KMS-11 (cell line): ENCODE measurements around the gene TBC1D1.
A peak's percentile ranks its signal among the peaks of the same experiment; 100 is the strongest.

Source experiments
- H2AFZ ChIP-seq: fragments of 200-600 bp; sonication (generic); 2 replicates; pipeline ENCODE4 v1.6.1; 2016; ENCODE audit warnings: antibody characterized with exemption, mixed run types, low read depth
- H3K27ac ChIP-seq: fragments of 200-600 bp; sonication (generic); 2 replicates; pipeline ENCODE4 v1.6.1; 2016; ENCODE audit warnings: mild to moderate bottlenecking, mixed run types
- H3K27me3 ChIP-seq: fragments of 200-600 bp; sonication (generic); 2 replicates; pipeline ENCODE4 v1.6.1; 2017; ENCODE audit warnings: mild to moderate bottlenecking, low read depth, mixed run types, moderate library complexity; ENCODE audit not compliant: insufficient read depth
- H3K36me3 ChIP-seq: fragments of 200-600 bp; sonication (generic); 2 replicates; pipeline ENCODE4 v1.6.1; 2017; ENCODE audit warnings: mild to moderate bottlenecking, mixed run types; ENCODE audit not compliant: insufficient read depth
- H3K4me1 ChIP-seq: fragments of 200-600 bp; sonication (generic); 2 replicates; pipeline ENCODE4 v1.6.1; 2016; ENCODE audit warnings: mild to moderate bottlenecking, low read depth, mixed run types; ENCODE audit not compliant: poor library complexity, severe bottlenecking
- H3K4me2 ChIP-seq: fragments of 200-600 bp; sonication (generic); 2 replicates; pipeline ENCODE4 v1.7.0; 2016; ENCODE audit warnings: mild to moderate bottlenecking, mixed run types
- H3K4me3 ChIP-seq: fragments of 200-600 bp; sonication (generic); IDR thresholded peaks from 2 replicates; pipeline ENCODE4 v1.6.1; 2017; ENCODE audit warnings: low read depth, low read length, mixed read lengths; ENCODE audit not compliant: insufficient read depth
- H3K79me2 ChIP-seq: fragments of 200-600 bp; sonication (generic); 2 replicates; pipeline ENCODE4 v1.6.1; 2016; ENCODE audit warnings: low read depth, mixed run types; ENCODE audit not compliant: insufficient read depth
- H3K9ac ChIP-seq: fragments of 200-600 bp; sonication (generic); 2 replicates; pipeline ENCODE4 v1.6.1; 2016; ENCODE audit warnings: mild to moderate bottlenecking, mixed run types
- H4K20me1 ChIP-seq: fragments of 200-600 bp; sonication (generic); 2 replicates; pipeline ENCODE4 v1.6.1; 2016; ENCODE audit warnings: mild to moderate bottlenecking, mixed run types; ENCODE audit not compliant: insufficient read depth
- TF ChIP-seq, protein P1 (sequence below): fragments of 200-600 bp; sonication (generic); conservative IDR thresholded peaks from 2 replicates; pipeline ENCODE4 v1.6.1; 2017; ENCODE audit warnings: low read depth, mild to moderate bottlenecking, antibody characterized with exemption, low read length, moderate library complexity, mixed read lengths

Gene TBC1D1

DNA sequence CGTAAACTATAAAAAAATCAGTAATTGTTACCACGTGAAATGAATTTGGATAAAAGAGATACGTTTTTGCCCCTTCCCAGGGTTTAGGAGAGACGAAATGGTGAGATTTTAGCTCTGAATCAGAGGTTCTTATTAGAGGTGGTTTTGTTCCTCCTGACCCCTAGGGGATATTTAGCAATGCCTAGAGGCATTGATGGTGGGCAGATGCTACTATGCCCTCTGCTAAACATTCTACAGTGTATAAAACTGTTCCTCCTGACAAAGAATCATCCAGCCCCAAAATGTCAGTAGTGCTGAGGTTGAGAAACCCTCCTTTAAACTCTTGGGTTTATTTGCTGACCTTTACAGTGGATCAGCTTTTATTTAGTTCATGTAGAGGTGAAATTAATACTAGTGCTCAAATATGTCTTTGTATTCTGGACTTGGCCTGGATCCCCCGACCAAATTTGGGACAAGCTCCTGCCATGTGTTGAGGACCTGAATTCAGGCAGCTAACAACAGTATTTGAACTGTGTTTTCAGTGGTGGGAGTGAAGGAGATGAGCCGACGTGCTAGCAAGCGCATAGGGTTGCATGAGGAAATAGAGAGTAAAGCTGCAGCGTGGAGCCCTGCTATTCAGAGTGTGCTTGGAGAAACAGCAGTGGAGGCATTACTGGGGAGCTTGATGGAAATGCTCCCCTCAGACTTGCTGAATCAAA lies 195.4 kb downstream of the TBC1D1 start:
- H2AFZ ChIP-seq, result no peak overlapping the region
- H3K36me3 ChIP-seq, result no peaks in the 10 kb centered on the region
- peaks cover 53% of the 10 kb centered on the region for H3K4me1 ChIP-seq
- H4K20me1 ChIP-seq, result no peaks in the 10 kb centered on the region
- no peak overlapping the region for H3K4me2 ChIP-seq
- H3K27ac ChIP-seq, result no peak overlapping the region
- H3K79me2 ChIP-seq, result no peaks in the 10 kb centered on the region
- H3K4me3 ChIP-seq, result no peak overlapping the region
- no peak overlapping the region for H3K9ac ChIP-seq
- TF ChIP-seq, protein P1, sequence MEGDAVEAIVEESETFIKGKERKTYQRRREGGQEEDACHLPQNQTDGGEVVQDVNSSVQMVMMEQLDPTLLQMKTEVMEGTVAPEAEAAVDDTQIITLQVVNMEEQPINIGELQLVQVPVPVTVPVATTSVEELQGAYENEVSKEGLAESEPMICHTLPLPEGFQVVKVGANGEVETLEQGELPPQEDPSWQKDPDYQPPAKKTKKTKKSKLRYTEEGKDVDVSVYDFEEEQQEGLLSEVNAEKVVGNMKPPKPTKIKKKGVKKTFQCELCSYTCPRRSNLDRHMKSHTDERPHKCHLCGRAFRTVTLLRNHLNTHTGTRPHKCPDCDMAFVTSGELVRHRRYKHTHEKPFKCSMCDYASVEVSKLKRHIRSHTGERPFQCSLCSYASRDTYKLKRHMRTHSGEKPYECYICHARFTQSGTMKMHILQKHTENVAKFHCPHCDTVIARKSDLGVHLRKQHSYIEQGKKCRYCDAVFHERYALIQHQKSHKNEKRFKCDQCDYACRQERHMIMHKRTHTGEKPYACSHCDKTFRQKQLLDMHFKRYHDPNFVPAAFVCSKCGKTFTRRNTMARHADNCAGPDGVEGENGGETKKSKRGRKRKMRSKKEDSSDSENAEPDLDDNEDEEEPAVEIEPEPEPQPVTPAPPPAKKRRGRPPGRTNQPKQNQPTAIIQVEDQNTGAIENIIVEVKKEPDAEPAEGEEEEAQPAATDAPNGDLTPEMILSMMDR, result no peak
- no peaks in the 10 kb centered on the region for H3K27me3 ChIP-seq

DNA sequence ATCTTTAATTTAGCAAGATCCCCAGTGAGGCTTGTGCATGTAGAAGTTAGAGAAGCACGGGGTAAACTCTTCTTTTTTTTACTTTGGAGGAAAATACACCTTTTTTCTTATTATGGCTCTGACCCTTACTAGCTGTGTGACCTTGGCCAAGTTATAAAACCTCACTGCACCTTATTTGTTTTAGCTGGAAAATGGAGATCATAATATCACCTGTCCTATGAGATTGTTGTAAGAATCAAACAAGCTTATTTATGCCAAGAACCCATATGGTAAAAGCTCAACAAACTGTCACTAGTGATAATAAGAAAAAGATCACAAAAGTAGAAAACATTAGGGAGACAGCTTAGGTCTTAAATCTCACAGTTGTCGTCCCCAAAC lies 196.0 kb downstream of the TBC1D1 start:
- Histone ChIP-seq H3K4me3 (no peak overlapping the region), H3K4me2 (no peak overlapping the region), H3K27me3 (no peaks in the 10 kb centered on the region), H3K79me2 (no peaks in the 10 kb centered on the region), H3K36me3 (no peaks in the 10 kb centered on the region), H3K27ac (no peak overlapping the region), H3K4me1 (peaks cover 58% of the 10 kb centered on the region), H4K20me1 (no peaks in the 10 kb centered on the region), H3K9ac (no peak overlapping the region), H2AFZ (no peak overlapping the region)
- TF ChIP-seq, protein P1, result no peak

DNA sequence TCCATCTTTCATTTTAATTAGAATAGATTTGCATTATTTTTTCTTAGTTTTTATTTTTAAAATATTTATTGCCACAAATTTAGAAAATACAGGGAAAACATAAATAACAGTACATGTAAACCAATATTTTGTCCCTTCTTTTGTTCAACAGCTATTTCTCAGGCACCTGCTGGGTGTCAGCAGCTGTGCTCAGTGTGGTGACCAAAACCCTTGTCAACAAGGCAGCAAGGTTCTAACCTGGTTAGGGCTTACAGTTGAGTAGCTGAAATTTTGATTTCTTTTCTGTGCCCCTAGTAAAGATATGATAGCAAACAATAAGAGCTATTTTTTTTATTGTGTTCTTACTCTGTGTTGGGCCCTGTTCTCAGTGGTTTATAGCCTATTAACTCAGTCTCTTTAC lies 197.4 kb downstream of the TBC1D1 start:
- Histone ChIP-seq H3K4me1 (peaks cover 73% of the 10 kb centered on the region), H2AFZ (no peak overlapping the region), H3K9ac (no peak overlapping the region), H3K79me2 (no peaks in the 10 kb centered on the region), H3K27ac (peak overlapping the region; percentile 89), H4K20me1 (no peaks in the 10 kb centered on the region), H3K4me3 (no peak overlapping the region), H3K27me3 (no peaks in the 10 kb centered on the region), H3K4me2 (peak overlapping the region; percentile 82), H3K36me3 (no peaks in the 10 kb centered on the region)
- TF ChIP-seq, protein P1, result no peak

DNA sequence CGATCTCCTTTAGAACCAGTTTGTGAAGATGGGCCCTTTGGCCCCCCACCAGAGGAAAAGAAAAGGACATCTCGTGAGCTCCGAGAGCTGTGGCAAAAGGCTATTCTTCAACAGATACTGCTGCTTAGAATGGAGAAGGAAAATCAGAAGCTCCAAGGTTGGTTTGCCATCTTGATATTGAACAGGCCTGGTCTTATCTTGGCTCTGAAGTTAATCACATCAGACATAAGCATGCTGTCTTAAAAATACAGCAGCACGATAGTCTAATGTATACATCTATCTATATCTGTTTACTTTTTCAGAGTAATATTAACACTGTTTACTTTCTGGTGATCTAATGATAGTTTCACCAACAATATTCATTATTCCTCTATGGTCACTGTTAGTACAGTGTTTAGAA lies 199.1 kb downstream of the TBC1D1 start:
- H3K79me2 ChIP-seq, result no peaks in the 10 kb centered on the region
- H3K4me3 ChIP-seq, result no peak overlapping the region
- TF ChIP-seq, protein P1, result no peak
- H3K4me2 ChIP-seq, result peak overlapping the region; percentile 87
- H3K36me3 ChIP-seq, result no peaks in the 10 kb centered on the region
- H3K27me3 ChIP-seq, result no peaks in the 10 kb centered on the region
- no peaks in the 10 kb centered on the region for H4K20me1 ChIP-seq
- peak overlapping the region; percentile 89 for H3K27ac ChIP-seq
- peaks cover 90% of the 10 kb centered on the region for H3K4me1 ChIP-seq
- peak overlapping the region; percentile 36; the same call in 1 of the 2 replicates for H3K9ac ChIP-seq
- no peak overlapping the region for H2AFZ ChIP-seq
